Smooth muscle cell (in vitro differentiated cells): ENCODE data around the gene GPR176. TPM values are rescaled to one million over a fixed set of nuclear protein-coding genes. Genes with fewer than 3 reads are reported as not detected.

ENCODE experiments used
- DNase-seq: peaks from one replicate; lab custom pipeline; 2025; ENCODE audit not compliant: unreplicated experiment; lab: John Stamatoyannopoulos, UW
- H2AFZ ChIP-seq: fragments of 200-600 bp; sonication (generic); 2 replicates; pipeline ENCODE4 v1.6.0; 2016; ENCODE audit warnings: antibody characterized with exemption, low read depth, mild to moderate bottlenecking
- H3F3A ChIP-seq: fragments of 200-600 bp; sonication (generic); 2 replicates; pipeline ENCODE4 v1.6.0; 2017; ENCODE audit warnings: antibody characterized with exemption, low read depth
- H3K27ac ChIP-seq: fragments of 200-600 bp; sonication (generic); 2 replicates; pipeline ENCODE4 v1.5.1; 2016; ENCODE audit warnings: low read depth, mild to moderate bottlenecking
- H3K27me3 ChIP-seq: fragments of 200-600 bp; sonication (generic); 2 replicates; pipeline ENCODE4 v1.6.1; 2016; ENCODE audit warnings: low read depth, mild to moderate bottlenecking
- H3K36me3 ChIP-seq: fragments of 200-600 bp; sonication (generic); 2 replicates; pipeline ENCODE4 v1.5.1; 2016; ENCODE audit warnings: low read depth
- H3K4me1 ChIP-seq: fragments of 200-600 bp; sonication (generic); 2 replicates; pipeline ENCODE4 v1.5.1; 2016; ENCODE audit warnings: low read depth
- H3K4me2 ChIP-seq: fragments of 200-600 bp; sonication (generic); 2 replicates; pipeline ENCODE4 v1.6.0; 2016; ENCODE audit warnings: mild to moderate bottlenecking
- H3K4me3 ChIP-seq: fragments of 200-600 bp; sonication (generic); 2 replicates; pipeline ENCODE4 v1.5.1; 2016; ENCODE audit warnings: mild to moderate bottlenecking
- H3K79me2 ChIP-seq: fragments of 200-600 bp; sonication (generic); 2 replicates; pipeline ENCODE4 v1.6.0; 2016; ENCODE audit warnings: low read depth, mild to moderate bottlenecking
- H3K9ac ChIP-seq: fragments of 200-600 bp; sonication (generic); 2 replicates; pipeline ENCODE4 v1.6.0; 2016; ENCODE audit warnings: low read depth
- H3K9me3 ChIP-seq: fragments of 200-600 bp; sonication (generic); replicated peaks from 2 replicates; pipeline ENCODE4 v1.5.1; 2016; ENCODE audit warnings: low read depth
- H4K20me1 ChIP-seq: fragments of 200-600 bp; sonication (generic); 2 replicates; pipeline ENCODE4 v1.6.0; 2016; ENCODE audit warnings: low read depth
- WGBS: methylation state at CpG from one replicate; pipeline ENCODE4 v1.1.7; 2016; ENCODE audit warnings: low lambda C conversion rate; 5-methylcytosine and 5-hydroxymethylcytosine counted together
- polyA plus RNA-seq: library from polyadenylated mRNA; unstranded; fragments of >200 nt; fragmentation: Nextera tagmentation; extraction: Ambion mirVana; gene quantifications from 2 replicates; pipeline ENCODE4 v1.2.1, GENCODE V29; 2016
- total RNA-seq: library from RNA; depleted of rRNA; stranded (reverse); fragments of >200 nt; gene quantifications from 2 replicates; pipeline ENCODE4 v1.2.3, GENCODE V29; 2014
- TF ChIP-seq, protein P1 (sequence below): fragments of 200-600 bp; sonication (generic); IDR thresholded peaks from 2 replicates; pipeline ENCODE4 v1.5.1; 2017; ENCODE audit warnings: borderline replicate concordance, mild to moderate bottlenecking, antibody characterized with exemption; ENCODE audit not compliant: insufficient read depth, poor library complexity, severe bottlenecking

Gene GPR176
- total and polyA plus RNA-seq, 2 experiments from 2014 or later: 20.0 to 22.4 TPM

- Histone ChIP-seq H3F3A (no peaks in the 10 kb centered on the region), H3K9me3 (no peaks in the 10 kb centered on the region), H4K20me1 (peaks cover 32% of the 10 kb centered on the region), H3K27ac (no peak overlapping the region), H3K27me3 (no peaks in the 10 kb centered on the region), H2AFZ (no peak overlapping the region), H3K9ac (no peak overlapping the region), H3K79me2 (no peaks in the 10 kb centered on the region), H3K36me3 (peaks cover 32% of the 10 kb centered on the region), H3K4me2 (no peak overlapping the region), H3K4me3 (no peak overlapping the region), H3K4me1 (no peaks in the 10 kb centered on the region)
- TF ChIP-seq, protein P1, sequence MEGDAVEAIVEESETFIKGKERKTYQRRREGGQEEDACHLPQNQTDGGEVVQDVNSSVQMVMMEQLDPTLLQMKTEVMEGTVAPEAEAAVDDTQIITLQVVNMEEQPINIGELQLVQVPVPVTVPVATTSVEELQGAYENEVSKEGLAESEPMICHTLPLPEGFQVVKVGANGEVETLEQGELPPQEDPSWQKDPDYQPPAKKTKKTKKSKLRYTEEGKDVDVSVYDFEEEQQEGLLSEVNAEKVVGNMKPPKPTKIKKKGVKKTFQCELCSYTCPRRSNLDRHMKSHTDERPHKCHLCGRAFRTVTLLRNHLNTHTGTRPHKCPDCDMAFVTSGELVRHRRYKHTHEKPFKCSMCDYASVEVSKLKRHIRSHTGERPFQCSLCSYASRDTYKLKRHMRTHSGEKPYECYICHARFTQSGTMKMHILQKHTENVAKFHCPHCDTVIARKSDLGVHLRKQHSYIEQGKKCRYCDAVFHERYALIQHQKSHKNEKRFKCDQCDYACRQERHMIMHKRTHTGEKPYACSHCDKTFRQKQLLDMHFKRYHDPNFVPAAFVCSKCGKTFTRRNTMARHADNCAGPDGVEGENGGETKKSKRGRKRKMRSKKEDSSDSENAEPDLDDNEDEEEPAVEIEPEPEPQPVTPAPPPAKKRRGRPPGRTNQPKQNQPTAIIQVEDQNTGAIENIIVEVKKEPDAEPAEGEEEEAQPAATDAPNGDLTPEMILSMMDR: no peak
- no peak for DNase-seq
- WGBS: 100% methylated on average over 2 of the region's 2 CpGs
Measured at GRCh38 chr15:39966521-39966920, 46.5 kb upstream of the GPR176 start.

GRCh38 chr15:39963786-39964185 is 43.7 kb upstream of the GPR176 start:
- TF ChIP-seq, protein P1: no peak
- Histone ChIP-seq H3K27me3 (no peaks in the 10 kb centered on the region), H2AFZ (no peak overlapping the region), H3K27ac (no peak overlapping the region), H3K9me3 (no peaks in the 10 kb centered on the region), H3K79me2 (no peaks in the 10 kb centered on the region), H3K36me3 (peaks cover 35% of the 10 kb centered on the region), H3K4me3 (no peak overlapping the region), H4K20me1 (peaks cover 11% of the 10 kb centered on the region), H3F3A (no peaks in the 10 kb centered on the region), H3K4me2 (no peak overlapping the region), H3K4me1 (no peaks in the 10 kb centered on the region), H3K9ac (no peak overlapping the region)
- WGBS: 83% methylated on average over 2 of the region's 2 CpGs
- DNase-seq: no peak

GRCh38 chr15:39961051-39961450 is 41.0 kb upstream of the GPR176 start:
- TF ChIP-seq, protein P1: no peak
- no peak for DNase-seq
- no peaks in the 10 kb centered on the region for H3K79me2 ChIP-seq
- no peak overlapping the region for H3K4me3 ChIP-seq
- H3K4me2 ChIP-seq: no peak overlapping the region
- no peak overlapping the region for H3K27ac ChIP-seq
- 94% methylated on average over 1 of the region's 1 CpG for WGBS
- no peak overlapping the region for H3K9ac ChIP-seq
- no peaks in the 10 kb centered on the region for H3K27me3 ChIP-seq
- no peaks in the 10 kb centered on the region for H3K4me1 ChIP-seq
- no peaks in the 10 kb centered on the region for H4K20me1 ChIP-seq
- H3F3A ChIP-seq: no peaks in the 10 kb centered on the region
- no peak overlapping the region for H2AFZ ChIP-seq
- peaks cover 44% of the 10 kb centered on the region for H3K36me3 ChIP-seq
- H3K9me3 ChIP-seq: no peaks in the 10 kb centered on the region

GRCh38 chr15:39960411-39960810 is 40.3 kb upstream of the GPR176 start:
- Histone ChIP-seq H2AFZ (no peak overlapping the region), H3K9me3 (no peaks in the 10 kb centered on the region), H3K4me2 (no peak overlapping the region), H3K4me1 (no peaks in the 10 kb centered on the region), H3K36me3 (peaks cover 41% of the 10 kb centered on the region), H3K9ac (no peak overlapping the region), H3K4me3 (no peak overlapping the region), H3K27me3 (no peaks in the 10 kb centered on the region), H3F3A (no peaks in the 10 kb centered on the region), H3K79me2 (no peaks in the 10 kb centered on the region), H3K27ac (no peak overlapping the region), H4K20me1 (no peaks in the 10 kb centered on the region)
- TF ChIP-seq, protein P1: no peak
- WGBS: 91% methylated on average over 3 of the region's 3 CpGs
- no peak for DNase-seq
